DMS 273 (cell line): ENCODE results near the gene PALM3.
A peak's percentile ranks its signal among the peaks of the same experiment; 100 is the strongest.

Experiments used
- DNase-seq: peaks from one replicate; lab custom pipeline; 2025; ENCODE audit not compliant: unreplicated experiment; lab: John Stamatoyannopoulos, UW

Gene PALM3, protein sequence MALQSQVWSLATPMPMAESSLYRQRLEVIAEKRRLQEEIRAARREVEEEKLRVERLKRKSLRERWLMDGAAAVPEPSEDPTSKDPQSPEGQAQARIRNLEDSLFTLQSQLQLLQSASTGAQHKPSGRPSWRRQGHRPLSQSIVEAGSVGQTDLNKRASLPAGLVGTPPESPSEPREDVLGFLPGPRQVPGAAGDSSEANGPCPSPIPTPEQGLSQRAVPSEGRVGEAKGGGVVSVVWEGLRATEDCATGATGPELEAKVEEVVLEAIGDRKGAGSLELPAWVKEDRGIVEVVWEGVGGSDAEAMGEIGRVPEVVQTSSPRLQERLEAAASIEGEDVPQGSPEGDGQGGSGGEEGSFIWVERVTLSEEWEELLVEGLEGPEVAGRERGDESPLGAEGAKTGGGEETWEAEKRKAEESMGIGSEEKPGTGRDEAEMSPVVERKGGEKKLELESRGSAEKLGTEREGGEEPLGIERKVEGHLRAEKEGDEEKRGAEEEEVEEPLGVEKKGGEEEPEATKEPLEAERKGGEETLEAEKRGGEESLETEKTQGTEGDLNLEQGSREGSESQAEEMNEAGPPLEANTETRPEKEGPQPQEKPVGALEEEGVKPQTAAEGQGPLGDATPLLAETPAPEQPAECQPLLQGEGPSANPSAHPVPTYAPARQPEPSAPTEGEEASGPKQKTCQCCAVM

DNA sequence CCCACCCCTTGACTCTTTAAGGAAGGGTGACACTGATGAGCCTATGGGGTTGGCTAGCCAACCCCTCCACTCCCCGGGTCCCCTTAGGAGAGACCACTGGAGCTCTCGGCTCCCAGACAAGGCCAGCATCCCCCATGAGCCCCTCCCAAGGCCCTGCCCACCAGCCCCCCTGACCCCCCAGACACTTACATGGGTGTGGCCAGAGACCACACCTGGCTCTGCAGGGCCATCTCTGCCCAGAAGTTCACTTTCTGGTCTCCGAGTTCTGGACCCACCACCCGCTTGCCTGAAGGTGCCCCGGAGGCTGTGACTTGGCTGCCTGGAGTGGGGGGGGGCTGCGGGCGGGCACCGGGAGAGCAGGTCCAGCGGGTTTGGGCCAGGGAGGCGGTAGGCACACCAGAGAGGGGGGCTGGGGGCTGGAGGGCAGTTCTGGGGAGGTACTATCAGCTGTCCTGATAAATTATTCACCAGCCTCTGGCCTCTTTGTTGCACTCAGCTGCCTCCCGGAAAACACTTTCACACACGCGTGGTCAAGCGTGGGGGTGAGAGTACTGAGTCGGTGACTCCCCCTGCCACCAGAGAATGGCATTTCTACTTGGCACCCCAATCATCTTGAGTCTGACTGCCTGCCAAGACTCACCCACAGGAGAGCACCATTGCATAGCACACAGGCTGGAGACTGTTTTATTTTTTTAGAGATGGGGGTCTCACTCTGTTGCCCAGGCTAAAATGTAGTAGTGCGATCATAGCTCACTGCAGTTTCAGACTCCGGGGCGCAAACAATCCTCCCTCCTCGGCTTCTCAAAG, at the start of gene PALM3:
PALM3 (minus strand) TSS at position 326 of the 807 bp plus-strand sequence; CDS start at position 230, 96 bp downstream.
- no peak for DNase-seq

DNA sequence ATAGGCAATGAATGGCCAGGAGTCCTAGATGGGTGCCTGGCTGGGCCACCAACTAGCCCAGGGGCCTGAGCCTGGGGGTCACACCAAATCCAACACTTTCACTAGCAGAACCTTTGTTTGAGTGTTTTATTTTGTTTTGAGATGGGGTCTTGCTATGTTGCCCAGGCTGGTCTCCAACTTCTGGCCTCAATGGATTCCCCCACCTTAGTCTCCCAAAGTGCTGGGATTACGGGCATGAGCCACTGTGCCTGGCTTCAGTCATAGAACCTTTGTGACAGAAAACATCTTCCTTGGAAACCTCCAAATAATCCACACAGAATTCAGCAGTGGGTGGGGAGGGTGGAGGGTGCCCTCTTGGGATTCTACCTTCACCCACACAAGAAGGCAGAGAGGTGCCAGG, 49.6 kb upstream of the PALM3 start:
- DNase-seq: no peak

DNA sequence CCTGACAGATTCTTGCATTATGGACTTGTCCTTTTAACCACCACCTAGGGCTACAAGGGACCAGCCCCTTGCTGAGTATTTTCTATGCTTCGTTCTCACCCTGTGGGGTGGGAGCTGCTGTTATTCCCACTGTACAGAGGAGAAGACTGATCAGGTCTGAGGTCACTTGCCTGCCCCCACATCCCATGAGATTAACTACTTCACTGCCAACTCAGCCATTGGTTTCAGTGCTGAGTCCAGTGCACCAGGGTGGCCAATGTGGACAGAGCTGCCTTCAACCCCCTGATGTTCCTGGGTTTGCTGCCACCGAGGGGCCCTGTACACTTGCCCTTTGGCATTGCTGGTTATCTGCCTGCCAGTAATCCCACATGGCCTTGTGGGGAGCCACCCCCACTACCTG, 48.8 kb upstream of the PALM3 start:
- no peak for DNase-seq

DNA sequence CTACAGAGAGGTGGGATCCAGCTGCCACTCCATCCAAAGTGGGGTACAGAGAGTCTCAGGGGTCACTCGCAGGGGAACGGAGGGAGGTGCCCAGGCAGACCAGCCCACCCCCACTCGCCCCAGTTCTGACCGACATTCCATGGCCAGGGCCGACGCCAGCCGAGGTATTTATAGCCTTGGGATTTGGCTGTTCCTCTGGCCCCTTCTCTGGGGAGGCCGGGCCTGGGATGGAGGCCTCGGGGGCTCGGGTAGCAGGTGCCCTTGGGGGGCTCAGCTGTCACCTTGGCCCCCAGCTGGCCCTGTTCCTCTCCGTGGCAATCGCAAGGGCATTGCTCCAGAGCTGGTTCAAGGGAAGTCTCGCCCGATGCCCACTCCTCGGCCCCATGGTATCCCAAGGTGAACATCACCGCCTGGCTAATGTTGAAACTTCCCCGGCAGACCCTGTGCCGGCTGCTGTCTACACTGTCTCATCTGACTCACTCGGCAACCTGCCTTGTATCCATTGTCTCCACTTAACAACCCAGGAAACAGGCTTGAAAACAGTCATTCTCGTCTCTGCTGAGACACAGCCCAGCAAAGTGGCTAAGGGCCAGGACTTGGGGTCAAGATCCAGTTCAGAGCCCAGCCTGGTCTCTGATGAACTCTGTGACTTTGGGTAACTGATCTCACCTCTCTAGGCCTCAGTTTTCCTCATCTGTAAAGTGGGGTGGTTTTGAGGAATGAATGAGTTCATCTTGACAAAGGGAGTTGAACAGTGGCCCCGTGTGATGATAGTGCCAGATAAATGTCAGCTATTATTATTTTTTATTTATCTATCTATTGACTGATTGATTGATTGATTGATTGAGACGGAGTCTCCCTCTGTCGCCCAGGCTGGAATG, 45.9 kb upstream of the PALM3 start:
- no peak for DNase-seq

DNA sequence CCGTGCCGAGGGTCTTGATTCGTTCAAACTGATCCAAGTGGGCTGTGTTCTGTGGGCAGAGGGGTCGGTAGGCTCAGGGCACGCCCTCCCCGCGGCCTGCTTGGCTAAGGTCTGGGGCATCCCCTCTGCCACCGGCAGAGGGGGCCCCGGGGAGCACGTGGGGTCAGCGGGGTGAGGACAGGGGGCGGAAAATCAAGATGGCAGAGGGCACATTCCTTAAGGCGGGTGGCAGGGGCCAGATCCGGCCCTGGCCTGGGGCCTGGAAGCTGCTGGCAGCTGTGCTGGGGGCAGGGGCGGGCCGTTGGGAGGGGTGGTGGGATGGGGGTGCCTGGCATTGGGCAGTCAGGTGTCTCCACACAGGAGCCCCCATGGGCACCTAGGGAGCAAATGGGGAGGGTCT, 45.0 kb upstream of the PALM3 start:
- DNase-seq: no peak

DNA sequence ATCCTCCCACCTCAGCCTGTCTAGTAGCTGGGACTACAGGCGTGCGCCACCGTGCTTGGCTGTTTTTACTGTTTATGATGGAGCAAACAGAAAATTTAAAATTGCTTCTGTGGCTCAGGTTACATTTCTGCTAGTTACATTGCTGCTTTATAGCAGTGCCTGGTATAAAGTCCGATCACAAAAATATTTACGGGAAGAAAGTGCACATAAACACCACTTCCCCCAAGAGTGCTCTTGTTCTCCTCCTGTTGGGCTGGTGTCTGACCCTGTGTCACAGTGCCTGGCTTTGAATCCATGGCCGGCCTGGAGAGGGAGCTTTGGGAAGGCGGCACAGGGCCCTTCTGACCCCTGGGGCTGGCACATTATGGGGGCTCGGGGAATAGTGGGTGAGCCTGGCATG, 43.8 kb upstream of the PALM3 start:
- no peak for DNase-seq

DNA sequence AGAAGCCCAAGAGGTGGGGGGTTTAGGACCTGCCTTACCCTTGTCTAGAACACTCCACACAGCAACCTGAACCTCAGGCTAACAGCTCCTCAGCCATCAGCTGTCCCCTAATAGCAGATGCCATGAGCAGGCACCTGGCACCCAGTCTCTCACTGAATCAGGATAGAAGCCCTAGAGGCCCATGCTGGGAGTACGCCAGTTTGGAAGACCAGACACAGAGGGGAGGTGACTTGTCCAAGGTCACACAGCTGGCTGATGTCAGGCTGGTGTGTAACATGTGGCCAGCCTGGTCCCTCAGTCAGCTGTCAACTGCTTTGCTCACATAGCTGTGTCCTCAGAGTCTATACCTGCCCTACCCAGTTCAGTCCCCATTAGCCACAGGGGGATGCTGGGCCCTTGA, 41.4 kb upstream of the PALM3 start:
- peak; percentile 44 for DNase-seq

DNA sequence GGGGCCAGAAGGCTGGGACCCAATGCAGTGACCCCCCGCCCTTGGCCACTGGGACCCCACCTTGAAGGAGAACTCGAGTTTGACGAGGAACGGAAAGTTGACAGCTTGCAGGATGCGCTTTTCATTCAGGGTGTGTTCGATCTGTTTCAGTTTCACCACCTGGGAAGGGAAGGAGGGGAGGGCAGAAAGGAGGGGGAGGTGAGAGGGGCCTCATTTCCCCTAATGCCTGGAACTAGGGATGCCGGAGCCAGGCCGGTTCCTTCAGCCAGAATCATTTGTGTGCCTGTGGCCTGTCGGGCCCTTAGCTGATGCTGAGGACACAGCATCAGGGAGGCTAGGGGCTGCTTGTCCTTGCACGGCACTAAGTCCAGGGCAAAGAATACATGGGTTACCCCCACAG, 40.9 kb upstream of the PALM3 start:
- no peak for DNase-seq

DNA sequence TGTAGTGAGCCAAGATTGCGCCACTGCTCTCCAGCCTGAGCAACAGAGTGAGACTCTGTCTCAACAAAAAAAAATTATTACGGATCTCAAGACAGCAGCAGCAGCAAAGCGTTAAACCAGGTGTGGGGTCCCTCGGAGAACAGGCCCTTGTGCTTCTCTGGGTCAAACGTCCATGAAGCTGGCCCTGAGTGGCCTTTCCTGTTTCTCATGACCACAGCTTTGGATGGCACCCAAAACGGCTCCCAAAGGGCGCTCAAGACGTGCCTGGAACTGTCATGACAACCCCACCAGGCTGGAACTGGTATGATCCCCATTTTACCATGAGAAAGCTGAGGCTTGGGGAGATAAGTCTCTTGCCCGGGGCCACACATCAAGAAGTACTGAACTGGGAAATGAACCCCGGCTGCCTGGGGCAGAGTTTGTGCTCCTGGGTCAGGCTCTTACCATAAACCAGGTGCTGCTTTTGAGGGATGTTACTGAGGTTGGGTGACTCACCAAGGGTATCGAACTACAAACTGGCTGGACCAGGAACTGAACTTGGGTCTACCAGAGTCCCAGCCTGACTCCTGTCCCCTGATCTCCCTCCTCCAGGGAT, 40.3 kb upstream of the PALM3 start:
- DNase-seq: no peak

DNA sequence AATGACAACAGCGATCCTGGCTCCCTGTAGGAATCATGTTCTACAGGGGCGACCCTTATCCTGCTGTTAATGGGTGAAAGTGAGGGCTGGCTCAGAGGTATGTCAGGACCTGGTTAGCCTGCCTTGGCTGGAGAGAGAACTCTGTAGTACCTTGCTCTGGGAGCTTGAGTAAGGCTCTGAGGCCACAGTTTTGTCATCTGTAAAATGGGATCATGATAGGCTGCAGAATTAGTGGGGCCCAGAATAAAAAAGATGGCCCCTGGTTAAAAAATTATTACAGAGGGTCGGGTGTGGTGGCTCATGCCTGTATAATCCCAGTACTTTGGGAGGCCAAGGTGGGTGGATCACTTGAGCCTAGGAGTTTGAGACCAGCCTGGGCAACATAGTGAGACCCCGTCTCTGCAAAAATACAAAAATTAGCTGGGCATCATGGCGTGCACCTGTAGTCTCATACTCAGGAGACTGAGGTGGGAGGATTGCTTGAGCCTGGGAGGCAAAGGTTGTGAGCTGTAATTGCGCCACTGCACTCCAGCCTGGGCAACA, 39.2 kb upstream of the PALM3 start:
- no peak for DNase-seq

DNA sequence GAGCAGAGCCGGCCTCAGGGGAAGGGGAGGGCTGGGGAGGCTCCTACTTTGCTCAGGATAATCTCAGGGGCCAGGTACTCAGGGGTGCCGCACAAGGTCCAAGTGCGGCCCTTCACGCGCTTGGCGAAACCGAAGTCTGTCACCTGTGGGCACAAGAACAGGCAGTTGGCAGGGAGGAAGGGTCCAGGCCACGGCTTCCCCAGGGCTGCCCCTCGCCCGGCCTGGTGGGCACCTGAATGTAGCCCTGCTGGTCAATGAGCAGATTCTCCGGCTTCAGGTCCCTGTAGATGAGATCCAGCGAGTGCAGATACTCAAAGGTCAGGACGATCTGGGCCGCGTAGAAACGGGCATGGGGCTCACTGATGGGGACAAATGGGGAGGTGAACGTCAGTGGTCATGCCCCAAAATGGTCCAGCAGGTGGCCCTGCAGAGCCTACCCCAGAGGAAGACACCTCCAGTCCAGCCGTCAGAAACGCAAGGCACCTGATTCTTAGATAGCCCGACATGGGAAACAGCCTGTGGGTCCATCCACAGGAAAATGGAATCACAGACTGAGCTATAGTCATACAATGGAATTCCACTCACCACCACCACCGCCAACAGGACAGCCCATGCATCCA, 35.8 kb upstream of the PALM3 start:
- no peak for DNase-seq

DNA sequence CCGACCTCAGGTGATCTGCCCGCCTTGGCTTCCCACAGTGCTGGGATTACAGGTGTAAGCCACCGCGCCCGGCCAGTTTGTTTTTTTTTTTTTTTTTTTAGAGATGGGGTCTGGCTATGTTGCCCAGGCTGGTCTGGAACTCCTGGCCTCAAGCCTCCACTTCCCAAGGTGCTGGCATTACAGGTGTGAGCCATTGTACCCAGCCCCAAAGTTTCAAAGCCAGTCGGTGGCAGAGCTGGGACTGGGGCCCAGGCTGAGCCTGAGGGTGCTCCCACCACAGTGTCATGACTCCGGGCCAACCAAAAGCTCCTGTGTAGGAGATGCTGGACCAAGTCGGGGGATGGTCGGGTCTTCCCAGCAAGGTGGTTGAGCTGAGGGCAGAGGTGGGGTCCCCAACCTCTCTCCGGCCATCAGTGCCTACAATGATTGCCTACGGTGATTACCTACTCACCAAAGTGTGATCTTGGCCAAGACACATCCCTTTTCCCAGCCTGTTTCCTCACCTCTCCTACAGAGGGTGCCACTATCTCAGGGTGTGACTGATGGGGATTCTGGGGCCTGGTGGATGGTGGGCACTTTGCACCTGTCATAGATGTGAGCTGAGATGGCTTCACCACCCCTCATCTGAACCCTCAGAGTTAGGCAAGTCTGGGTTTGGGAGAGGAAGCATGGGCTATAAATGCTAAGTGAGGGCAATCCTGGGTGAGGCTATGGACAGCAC, 34.6 kb upstream of the PALM3 start:
- no peak for DNase-seq

DNA sequence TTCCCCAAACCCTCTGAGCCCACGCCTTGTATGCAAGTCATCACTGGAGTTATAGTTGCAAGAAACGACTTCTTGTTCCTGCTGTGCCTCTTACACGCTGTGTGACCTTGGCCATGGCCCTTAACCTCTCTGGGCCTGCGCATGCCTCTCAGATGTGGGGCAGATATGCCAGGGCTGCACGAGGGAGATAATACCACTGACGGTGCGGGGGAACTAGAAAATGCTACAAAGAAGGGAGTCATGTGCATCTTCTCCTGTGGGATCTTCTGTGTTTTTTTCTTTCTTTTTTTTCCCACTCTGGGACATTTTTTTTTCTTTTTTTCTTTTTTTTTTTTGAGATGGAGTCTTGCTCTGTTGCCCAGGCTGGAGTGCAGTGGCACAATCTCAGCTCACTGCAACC, 33.0 kb upstream of the PALM3 start:
- DNase-seq: no peak

DNA sequence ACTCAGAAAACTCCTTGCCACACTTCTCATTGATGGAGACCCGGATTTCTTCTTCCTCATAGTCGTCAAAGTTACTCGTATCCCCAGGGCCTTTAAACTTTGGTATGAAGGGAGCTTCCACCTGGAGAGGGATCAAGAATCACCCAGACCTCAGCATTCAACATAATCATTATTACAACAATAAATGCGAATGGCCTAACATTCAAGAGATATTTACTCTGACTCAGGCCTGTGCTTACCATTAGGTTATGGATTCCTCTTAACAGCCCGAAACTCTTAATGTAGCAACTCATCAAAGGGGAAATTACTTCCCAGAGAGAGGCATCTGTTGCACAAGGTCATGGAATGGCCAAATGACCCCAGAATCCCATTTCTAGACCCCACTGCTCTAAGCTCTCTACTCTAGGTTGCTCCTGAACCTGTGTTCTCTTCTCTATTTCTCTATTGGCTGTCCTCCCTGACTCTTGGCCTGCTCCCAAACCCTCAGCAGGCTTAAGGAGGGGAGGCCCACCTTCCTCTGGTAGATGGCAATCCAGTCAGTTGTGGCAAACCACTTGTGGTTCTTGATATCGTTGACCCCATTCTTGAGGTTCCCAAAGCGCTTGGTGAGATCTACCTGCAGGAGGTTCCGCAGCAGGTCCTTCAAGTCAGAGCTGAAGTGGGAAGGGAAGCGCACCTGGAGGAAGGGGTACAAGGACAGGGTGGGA, 31.4 kb upstream of the PALM3 start:
- DNase-seq: no peak

DNA sequence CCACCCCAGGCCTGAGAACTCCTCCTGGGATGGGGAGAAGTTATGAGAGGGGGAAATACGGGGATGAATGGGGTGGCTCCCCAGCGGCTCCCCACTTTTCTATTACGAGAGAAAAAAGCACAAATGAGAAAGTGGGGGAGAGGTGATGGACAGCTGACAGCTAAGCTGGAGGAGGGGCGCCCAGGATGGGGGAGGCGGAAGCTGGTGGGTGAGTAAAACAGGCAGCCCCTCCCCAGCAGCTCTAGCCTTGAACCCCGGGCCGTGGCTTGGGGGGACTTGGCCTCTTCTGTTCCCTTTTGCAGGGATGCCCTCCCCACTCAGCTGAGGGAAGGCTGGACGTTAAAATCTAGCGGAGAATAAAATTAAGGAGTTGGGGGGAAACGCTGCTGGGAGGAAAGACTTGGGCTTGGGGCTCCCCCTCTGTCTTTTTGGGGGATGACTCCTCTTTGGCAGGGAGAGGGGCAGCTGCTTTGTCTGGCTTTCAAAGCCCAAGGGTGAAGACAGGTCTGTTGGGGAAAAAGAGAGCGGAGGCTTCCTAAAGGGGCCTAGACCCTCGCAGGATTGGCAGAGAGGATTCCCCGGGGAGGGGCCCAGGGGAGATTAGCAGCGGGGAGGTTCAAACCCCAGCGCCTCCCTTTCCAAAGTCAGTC, 30.1 kb upstream of the PALM3 start:
- peak; percentile 56 for DNase-seq

DNA sequence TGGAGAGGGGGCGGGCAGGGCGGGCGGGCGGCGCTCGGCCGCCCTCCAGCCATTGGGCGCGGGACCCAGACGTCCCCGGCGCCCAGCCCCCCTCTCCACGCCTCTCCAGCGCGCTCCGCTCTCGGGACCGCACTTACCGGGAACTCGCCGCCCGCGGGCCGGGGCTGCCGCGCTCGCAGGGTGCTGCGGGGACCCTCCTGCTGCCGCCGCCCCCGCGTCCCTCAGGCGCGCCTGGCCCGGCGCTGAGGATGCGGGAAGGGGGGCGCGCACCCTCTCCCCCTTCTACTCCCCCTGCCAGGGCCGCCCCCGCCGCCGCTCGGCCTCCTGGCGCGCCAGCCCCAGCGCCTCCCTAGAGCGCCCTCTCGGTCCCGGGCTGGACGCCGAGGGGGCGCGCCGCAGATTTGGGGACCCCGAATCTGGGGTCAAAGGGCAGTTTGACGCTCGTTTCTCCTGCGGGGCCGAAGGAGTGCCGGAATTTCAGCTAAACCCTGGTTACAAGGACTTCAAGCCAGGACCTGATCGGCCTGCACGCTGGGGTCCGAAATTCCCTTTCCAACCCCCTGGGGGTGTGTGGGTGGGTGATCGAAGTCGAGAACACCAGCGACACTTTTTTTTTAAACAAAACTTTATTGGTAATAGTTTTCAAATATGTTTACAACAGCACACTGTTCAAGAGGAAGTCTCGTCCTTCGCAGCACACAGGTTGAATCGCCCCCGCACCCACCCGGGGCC, 29.4 kb upstream of the PALM3 start:
- DNase-seq: peak; percentile 85

DNA sequence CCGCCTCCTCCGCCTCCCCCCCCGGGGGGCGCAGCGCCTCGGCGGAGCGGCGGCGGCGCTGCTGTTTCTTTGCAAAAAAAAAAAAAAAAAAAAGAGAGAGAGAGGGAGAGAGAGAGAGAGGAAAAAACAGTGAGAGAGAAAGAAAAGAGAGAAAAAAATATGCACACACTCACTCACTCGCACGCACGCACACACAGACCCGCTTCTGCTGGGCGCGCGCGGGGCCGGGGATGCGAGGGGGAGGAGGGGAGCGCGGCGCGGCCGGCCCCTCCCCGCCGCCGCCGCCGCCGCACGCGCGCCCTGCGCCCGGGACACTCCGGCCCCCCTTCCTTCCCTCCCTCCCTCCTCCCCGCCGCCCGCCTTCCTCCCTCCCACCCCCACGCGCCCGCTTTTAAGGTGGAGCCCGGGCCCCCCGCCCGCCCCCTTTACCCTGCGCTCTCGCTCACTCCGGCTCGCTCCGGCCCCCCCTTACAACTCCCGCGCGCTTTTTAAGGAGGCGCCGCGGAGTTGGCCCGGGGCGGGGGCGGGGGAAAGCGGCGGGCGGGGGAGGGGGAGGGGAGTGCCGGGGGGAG, 28.7 kb upstream of the PALM3 start, which contains the start of gene SAMD1:
SAMD1 (minus strand) TSS at position 243 of the 572 bp plus-strand sequence.
- peak; percentile 95 for DNase-seq
